H9 (cell line): Measurements from ENCODE around the gene KDM5B. TPM values are rescaled to one million over a fixed set of nuclear protein-coding genes. Genes with fewer than 3 reads are reported as not detected.

Experiments used
- DNase-seq: peaks from one replicate; pipeline ENCODE4 v3.0.0-alpha.2; 2017
- H2AFZ ChIP-seq: one replicate; pipeline ENCODE4 v1.6.1; 2013; ENCODE audit warnings: mild to moderate bottlenecking, low read length, control low read depth, moderate library complexity
- H2AK5ac ChIP-seq: 2 replicates; pipeline ENCODE4 v1.6.1; 2013; ENCODE audit warnings: low read length, control low read depth, mixed read lengths; ENCODE audit not compliant: insufficient read length
- H2BK120ac ChIP-seq: one replicate; pipeline ENCODE4 v1.6.1; 2013; ENCODE audit warnings: low read depth, mild to moderate bottlenecking, low read length, control low read depth, inconsistent platforms; ENCODE audit not compliant: poor library complexity, severe bottlenecking
- H2BK12ac ChIP-seq: 2 replicates; pipeline ENCODE4 v1.6.1; 2013; ENCODE audit warnings: low read length, control low read depth, mixed read lengths, low read depth; ENCODE audit not compliant: insufficient read length
- H2BK15ac ChIP-seq: 2 replicates; pipeline ENCODE4 v1.6.1; 2013; ENCODE audit warnings: low read depth, low read length, control low read depth
- H2BK20ac ChIP-seq: one replicate; pipeline ENCODE4 v1.6.1; 2013; ENCODE audit warnings: low read depth, mild to moderate bottlenecking, low read length, control low read depth, inconsistent platforms; ENCODE audit not compliant: poor library complexity, severe bottlenecking
- H2BK5ac ChIP-seq: 2 replicates; pipeline ENCODE4 v1.6.1; 2013; ENCODE audit warnings: low read length, control low read depth, mixed read lengths; ENCODE audit not compliant: insufficient read length
- H3K14ac ChIP-seq: 2 replicates; pipeline ENCODE4 v1.6.1; 2013; ENCODE audit warnings: low read length, control low read depth; ENCODE audit not compliant: insufficient read depth
- H3K18ac ChIP-seq: 2 replicates; pipeline ENCODE4 v1.6.1; 2013; ENCODE audit warnings: low read depth, mild to moderate bottlenecking, mixed read lengths, low read length, control low read depth; ENCODE audit not compliant: insufficient read length
- H3K23ac ChIP-seq: 2 replicates; pipeline ENCODE4 v1.6.1; 2013; ENCODE audit warnings: low read length, control low read depth, mixed read lengths, low read depth; ENCODE audit not compliant: insufficient read length
- H3K23me2 ChIP-seq: 2 replicates; pipeline ENCODE4 v1.6.1; 2013; ENCODE audit warnings: low read depth, mild to moderate bottlenecking, mixed read lengths, low read length, control low read depth; ENCODE audit not compliant: insufficient read length, poor library complexity, severe bottlenecking
- H3K27ac ChIP-seq: 2 replicates; pipeline ENCODE4 v1.5.1; 2013; ENCODE audit warnings: low read length, control low read depth, mixed read lengths, low read depth; ENCODE audit not compliant: insufficient read length
- H3K27me3 ChIP-seq: 2 replicates; pipeline ENCODE4 v1.6.1; 2013; ENCODE audit warnings: low read length, control low read depth, inconsistent platforms; ENCODE audit not compliant: insufficient read depth
- H3K4ac ChIP-seq: 2 replicates; pipeline ENCODE4 v1.6.1; 2013; ENCODE audit warnings: low read depth, mild to moderate bottlenecking, control low read depth, inconsistent platforms, low read length, moderate library complexity
- H3K4me1 ChIP-seq: 2 replicates; pipeline ENCODE4 v1.6.1; 2013; ENCODE audit warnings: low read length, control low read depth, inconsistent platforms; ENCODE audit not compliant: insufficient read depth
- H3K4me2 ChIP-seq: 2 replicates; pipeline ENCODE4 v1.6.1; 2013; ENCODE audit warnings: low read length, control low read depth, mixed read lengths; ENCODE audit not compliant: insufficient read length, insufficient read depth
- H3K56ac ChIP-seq: 2 replicates; pipeline ENCODE4 v1.6.1; 2013; ENCODE audit warnings: low read depth, mild to moderate bottlenecking, mixed read lengths, low read length, control low read depth; ENCODE audit not compliant: insufficient read length
- H3K79me1 ChIP-seq: 2 replicates; pipeline ENCODE4 v1.6.1; 2013; ENCODE audit warnings: low read depth, mild to moderate bottlenecking, moderate library complexity, low read length, control low read depth, inconsistent platforms; ENCODE audit not compliant: insufficient read depth, poor library complexity, severe bottlenecking
- H3K79me2 ChIP-seq: 2 replicates; pipeline ENCODE4 v1.6.1; 2013; ENCODE audit warnings: low read length, control low read depth, inconsistent platforms; ENCODE audit not compliant: insufficient read depth
- H3K9ac ChIP-seq: 2 replicates; pipeline ENCODE4 v1.6.1; 2013; ENCODE audit warnings: low read length, control low read depth, mixed read lengths; ENCODE audit not compliant: insufficient read length; ENCODE audit errors: extremely low read depth
- H3K9me3 ChIP-seq: one replicate; pipeline ENCODE4 v1.6.1; 2013; ENCODE audit warnings: low read depth, low read length, inconsistent platforms; ENCODE audit not compliant: control insufficient read depth
- H3T11ph ChIP-seq: one replicate; pipeline ENCODE4 v1.6.1; 2013; ENCODE audit warnings: mild to moderate bottlenecking, low read length, control low read depth, inconsistent platforms
- H4K20me1 ChIP-seq: one replicate; pipeline ENCODE4 v1.6.1; 2013; ENCODE audit not compliant: control insufficient read depth, insufficient read length, insufficient read depth
- H4K5ac ChIP-seq: 2 replicates; pipeline ENCODE4 v1.6.1; 2013; ENCODE audit warnings: low read depth, mild to moderate bottlenecking, mixed read lengths, low read length, control low read depth; ENCODE audit not compliant: insufficient read length
- H4K8ac ChIP-seq: replicated peaks from 2 replicates; pipeline ENCODE4 v1.6.1; 2013; ENCODE audit warnings: low read length, control low read depth, mixed read lengths, low read depth; ENCODE audit not compliant: insufficient read length
- H4K91ac ChIP-seq: 2 replicates; pipeline ENCODE4 v1.6.1; 2013; ENCODE audit warnings: low read depth, mild to moderate bottlenecking, moderate library complexity, mixed read lengths, low read length, control low read depth; ENCODE audit not compliant: insufficient read length
- H3K27ac Mint-ChIP-seq, 3 experiments: 2 replicates in 2 of 3; 3 replicates in 1 of 3; pipeline ENCODE4 v1.8.0; 2020 to 2021; ENCODE audit warnings: mixed read lengths in 3 of 3, mild to moderate bottlenecking in 1 of 3, moderate library complexity in 1 of 3
- H3K27me3 Mint-ChIP-seq: 2 replicates; pipeline ENCODE4 v1.8.0; 2021; ENCODE audit warnings: low read depth, mild to moderate bottlenecking, moderate library complexity, mixed read lengths
- H3K36me3 Mint-ChIP-seq, 3 experiments: 2 replicates in 2 of 3; 3 replicates in 1 of 3; pipeline ENCODE4 v1.8.0; 2020 to 2021; ENCODE audit warnings: low read depth in 3 of 3, mixed read lengths in 3 of 3; ENCODE audit not compliant: insufficient read depth in 1 of 3
- H3K4me1 Mint-ChIP-seq, 2 experiments: 2 replicates each; pipeline ENCODE4 v1.8.0; 2020; ENCODE audit warnings: mixed read lengths in 2 of 2
- H3K4me3 Mint-ChIP-seq, 2 experiments: 2 replicates in 1 of 2; 3 replicates in 1 of 2; pipeline ENCODE4 v1.8.0; 2020 to 2021; ENCODE audit warnings: mild to moderate bottlenecking in 2 of 2, mixed read lengths in 2 of 2, moderate library complexity in 1 of 2
- H3K9me3 Mint-ChIP-seq, 2 experiments: 2 replicates in 1 of 2; 3 replicates in 1 of 2; pipeline ENCODE4 v1.8.0; 2020; ENCODE audit warnings: mild to moderate bottlenecking in 2 of 2, mixed read lengths in 2 of 2, moderate library complexity in 1 of 2
- WGBS: extraction: QIAGEN DNeasy Blood & Tissue Kit; methylation state at CpG from one replicate; pipeline ENCODE4 v1.1.7; 2013; ENCODE audit warnings: missing lambda C conversion rate, low lambda C conversion rate, mixed read lengths; ENCODE audit not compliant: insufficient read length; ENCODE audit errors: extremely low coverage; 5-methylcytosine and 5-hydroxymethylcytosine counted together
- total RNA-seq: library from RNA; stranded (reverse); gene quantifications from 2 replicates; pipeline ENCODE4 v1.2.1, GENCODE V29; 2021
- TF ChIP-seq, protein P1 (sequence below): fragments of 200-600 bp; sonication (generic); conservative IDR thresholded peaks from 3 replicates; pipeline ENCODE4 v1.8.0; 2021; ENCODE audit warnings: antibody characterized with exemption, mild to moderate bottlenecking

Gene KDM5B
- total RNA-seq, 1 experiment from 2014 or later, result 210 TPM

DNA sequence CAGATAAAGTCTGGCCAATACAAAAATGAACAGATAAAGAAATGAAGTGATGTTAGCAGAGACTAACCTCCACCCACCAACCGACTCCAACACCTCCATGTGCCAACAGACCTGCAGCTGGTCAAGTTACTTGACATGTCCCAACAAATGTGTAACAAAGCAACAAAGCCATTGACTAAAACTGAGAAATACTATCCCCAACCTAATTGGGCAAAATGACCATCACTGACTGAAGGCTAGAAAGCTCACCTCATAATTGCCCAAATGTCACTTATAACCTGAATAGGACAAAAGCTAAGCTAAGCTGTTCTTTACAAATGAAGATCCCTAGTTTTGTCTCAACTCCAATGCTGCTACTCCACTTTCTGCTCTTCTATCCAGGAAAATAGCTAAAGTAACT is 7.5 kb downstream of the KDM5B start:
- no peak overlapping the region for H2AK5ac ChIP-seq
- H4K5ac ChIP-seq, result no peak overlapping the region
- no peak overlapping the region for H3K9ac ChIP-seq
- no peaks in the 10 kb centered on the region for H3K79me1 ChIP-seq
- no peak overlapping the region for H3T11ph ChIP-seq
- H2BK12ac ChIP-seq, result no peak overlapping the region
- DNase-seq, result no peak
- H3K27ac ChIP-seq, result no peak overlapping the region
- H3K23me2 ChIP-seq, result peaks cover 2% of the 10 kb centered on the region
- no peak overlapping the region for H3K56ac ChIP-seq
- H3K4me1 Mint-ChIP-seq, result peaks cover 52 to 53% of the 10 kb centered on the region in 2 experiments
- no peaks in the 10 kb centered on the region for H3K27me3 ChIP-seq
- peak overlapping the region in 2 of 3 experiments; percentile 18 to 56; a peak in 2 of 7 replicates for H3K27ac Mint-ChIP-seq
- no peak overlapping the region for H3K23ac ChIP-seq
- H3K27me3 Mint-ChIP-seq, result no peaks in the 10 kb centered on the region
- TF ChIP-seq, protein P1, sequence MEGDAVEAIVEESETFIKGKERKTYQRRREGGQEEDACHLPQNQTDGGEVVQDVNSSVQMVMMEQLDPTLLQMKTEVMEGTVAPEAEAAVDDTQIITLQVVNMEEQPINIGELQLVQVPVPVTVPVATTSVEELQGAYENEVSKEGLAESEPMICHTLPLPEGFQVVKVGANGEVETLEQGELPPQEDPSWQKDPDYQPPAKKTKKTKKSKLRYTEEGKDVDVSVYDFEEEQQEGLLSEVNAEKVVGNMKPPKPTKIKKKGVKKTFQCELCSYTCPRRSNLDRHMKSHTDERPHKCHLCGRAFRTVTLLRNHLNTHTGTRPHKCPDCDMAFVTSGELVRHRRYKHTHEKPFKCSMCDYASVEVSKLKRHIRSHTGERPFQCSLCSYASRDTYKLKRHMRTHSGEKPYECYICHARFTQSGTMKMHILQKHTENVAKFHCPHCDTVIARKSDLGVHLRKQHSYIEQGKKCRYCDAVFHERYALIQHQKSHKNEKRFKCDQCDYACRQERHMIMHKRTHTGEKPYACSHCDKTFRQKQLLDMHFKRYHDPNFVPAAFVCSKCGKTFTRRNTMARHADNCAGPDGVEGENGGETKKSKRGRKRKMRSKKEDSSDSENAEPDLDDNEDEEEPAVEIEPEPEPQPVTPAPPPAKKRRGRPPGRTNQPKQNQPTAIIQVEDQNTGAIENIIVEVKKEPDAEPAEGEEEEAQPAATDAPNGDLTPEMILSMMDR, result no peak
- no peak overlapping the region for H2BK15ac ChIP-seq
- H3K9me3 Mint-ChIP-seq, result no peaks in the 10 kb centered on the region; a peak in 1 of 5 replicates
- H3K4me3 Mint-ChIP-seq, result 0 out of 5 replicates have a peak overlapping the region, but pooled peaks of 1 of the 2 experiments have one; percentile 31
- no peak overlapping the region for H4K8ac ChIP-seq
- peaks cover 1% of the 10 kb centered on the region; the same call in 1 of the 2 replicates for H3K4me1 ChIP-seq
- peaks cover 85% of the 10 kb centered on the region for H3K79me2 ChIP-seq
- H2BK20ac ChIP-seq, result no peak overlapping the region
- peaks cover 8 to 19% (median 16%) of the 10 kb centered on the region in 3 experiments; a peak in 6 of 7 replicates for H3K36me3 Mint-ChIP-seq
- H2BK120ac ChIP-seq, result no peak overlapping the region
- H3K18ac ChIP-seq, result no peak overlapping the region
- H3K4me2 ChIP-seq, result no peak overlapping the region
- no peak overlapping the region for H2AFZ ChIP-seq
- no CpG with 5 or more reads among the region's 1 CpG for WGBS
- no peak overlapping the region for H4K91ac ChIP-seq
- H4K20me1 ChIP-seq, result no peaks in the 10 kb centered on the region
- no peak overlapping the region for H3K4ac ChIP-seq
- no peak overlapping the region for H2BK5ac ChIP-seq
- H3K9me3 ChIP-seq, result no peaks in the 10 kb centered on the region
- no peak overlapping the region for H3K14ac ChIP-seq
